ENCODE measurements around the gene BICRA. TPM values are rescaled to one million over a fixed set of nuclear protein-coding genes. Genes with fewer than 3 reads are reported as not detected.

The BICRA gene
- total and polyA plus RNA-seq, 3 donors from 2014 or later: 9.2 to 19.2 (median 13.5) TPM

GRCh38 chr19:47651132-47651531, 42.2 kb downstream of the BICRA start:
- no peaks in the 10 kb centered on the region for H3K4me1 ChIP-seq
- no peak overlapping the region for H3K4me3 ChIP-seq
- 94 to 97% methylated on average over 12 of the region's 12 CpGs for WGBS, 2 donors
- H3K36me3 ChIP-seq (ENCODE audit: low read depth, missing control alignments): no peaks in the 10 kb centered on the region
- TF ChIP-seq POLR2A (IDR thresholded peaks at IDR 0.05): no peak
- H3K9me3 ChIP-seq: no peaks in the 10 kb centered on the region
- no peaks in the 10 kb centered on the region for H3K27me3 ChIP-seq
- no peak overlapping the region for H3K27ac ChIP-seq
- DNase-seq: no peak
- intact Hi-C loops (cut with DNase I; ENCODE audit: low total_unique reads): no loop called here

GRCh38 chr19:47651691-47652090, 42.8 kb downstream of the BICRA start:
- TF ChIP-seq, protein P1, sequence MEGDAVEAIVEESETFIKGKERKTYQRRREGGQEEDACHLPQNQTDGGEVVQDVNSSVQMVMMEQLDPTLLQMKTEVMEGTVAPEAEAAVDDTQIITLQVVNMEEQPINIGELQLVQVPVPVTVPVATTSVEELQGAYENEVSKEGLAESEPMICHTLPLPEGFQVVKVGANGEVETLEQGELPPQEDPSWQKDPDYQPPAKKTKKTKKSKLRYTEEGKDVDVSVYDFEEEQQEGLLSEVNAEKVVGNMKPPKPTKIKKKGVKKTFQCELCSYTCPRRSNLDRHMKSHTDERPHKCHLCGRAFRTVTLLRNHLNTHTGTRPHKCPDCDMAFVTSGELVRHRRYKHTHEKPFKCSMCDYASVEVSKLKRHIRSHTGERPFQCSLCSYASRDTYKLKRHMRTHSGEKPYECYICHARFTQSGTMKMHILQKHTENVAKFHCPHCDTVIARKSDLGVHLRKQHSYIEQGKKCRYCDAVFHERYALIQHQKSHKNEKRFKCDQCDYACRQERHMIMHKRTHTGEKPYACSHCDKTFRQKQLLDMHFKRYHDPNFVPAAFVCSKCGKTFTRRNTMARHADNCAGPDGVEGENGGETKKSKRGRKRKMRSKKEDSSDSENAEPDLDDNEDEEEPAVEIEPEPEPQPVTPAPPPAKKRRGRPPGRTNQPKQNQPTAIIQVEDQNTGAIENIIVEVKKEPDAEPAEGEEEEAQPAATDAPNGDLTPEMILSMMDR (IDR thresholded peaks at IDR 0.05): no peak
- TF ChIP-seq POLR2A (IDR thresholded peaks at IDR 0.05): no peak
- intact Hi-C loops (cut with DNase I; ENCODE audit: low total_unique reads): no loop called here
- WGBS, 2 donors: 86 to 89% methylated on average over 9 of the region's 9 CpGs
- no peaks in the 10 kb centered on the region for H3K36me3 ChIP-seq (ENCODE audit: low read depth, missing control alignments)
- H3K4me1 ChIP-seq: no peaks in the 10 kb centered on the region
- no peaks in the 10 kb centered on the region for H3K9me3 ChIP-seq
- no peak overlapping the region for H3K4me3 ChIP-seq
- H3K27ac ChIP-seq: no peak overlapping the region
- H3K27me3 ChIP-seq: no peaks in the 10 kb centered on the region
- no peak for DNase-seq

GRCh38 chr19:47652285-47652684, 43.4 kb downstream of the BICRA start:
- no peaks in the 10 kb centered on the region for H3K36me3 ChIP-seq (ENCODE audit: low read depth, missing control alignments)
- no peaks in the 10 kb centered on the region for H3K9me3 ChIP-seq
- no peaks in the 10 kb centered on the region for H3K4me1 ChIP-seq
- no peak overlapping the region for H3K27ac ChIP-seq
- DNase-seq: no peak
- TF ChIP-seq POLR2A (IDR thresholded peaks at IDR 0.05): no peak
- TF ChIP-seq, protein P1 (IDR thresholded peaks at IDR 0.05): no peak
- no peak overlapping the region for H3K4me3 ChIP-seq
- intact Hi-C loops (cut with DNase I; ENCODE audit: low total_unique reads): no loop called here
- 73 to 80% methylated on average over 3 of the region's 3 CpGs for WGBS, 2 donors
- H3K27me3 ChIP-seq: no peaks in the 10 kb centered on the region

DNA sequence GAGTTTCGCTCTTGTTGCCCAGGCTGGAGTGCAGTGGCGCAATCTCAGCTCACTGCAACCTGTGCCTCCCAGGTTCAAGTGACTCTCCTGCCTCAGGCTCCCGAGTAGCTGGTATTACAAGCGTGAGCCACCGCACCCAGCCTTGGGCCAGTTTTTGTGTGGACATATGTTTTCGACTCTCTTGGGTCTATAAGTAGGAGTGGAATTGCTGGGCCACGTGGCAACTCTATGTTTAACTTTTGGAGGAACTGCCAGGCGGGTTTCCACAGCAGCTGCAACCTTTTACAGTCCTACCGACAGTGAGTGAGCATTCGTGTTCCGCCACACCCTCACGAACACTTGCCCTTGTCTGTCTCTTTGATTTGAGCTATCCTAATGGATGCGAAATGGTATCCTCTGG, 44.9 kb downstream of the BICRA start:
- TF ChIP-seq, protein P1 (IDR thresholded peaks at IDR 0.05): no peak
- no peak for TF ChIP-seq POLR2A (IDR thresholded peaks at IDR 0.05)
- no peak for DNase-seq
- intact Hi-C loops (cut with DNase I; ENCODE audit: low total_unique reads): no loop called here
- Histone ChIP-seq H3K4me3 (no peak overlapping the region), H3K36me3 (ENCODE audit: low read depth, missing control alignments) (no peaks in the 10 kb centered on the region), H3K4me1 (no peaks in the 10 kb centered on the region), H3K27me3 (no peaks in the 10 kb centered on the region), H3K27ac (no peak overlapping the region), H3K9me3 (no peaks in the 10 kb centered on the region)
- WGBS, 2 donors: 97% methylated on average over 13 of the region's 13 CpGs

- no peaks in the 10 kb centered on the region for H3K27me3 ChIP-seq
- TF ChIP-seq, protein P1 (IDR thresholded peaks at IDR 0.05): no peak
- TF ChIP-seq POLR2A (IDR thresholded peaks at IDR 0.05): no peak
- intact Hi-C loops (cut with DNase I; ENCODE audit: low total_unique reads): no loop called here
- no peak overlapping the region for H3K4me3 ChIP-seq
- WGBS, 2 donors: 77 to 85% methylated on average over 3 of the region's 3 CpGs
- H3K4me1 ChIP-seq: no peaks in the 10 kb centered on the region
- no peak for DNase-seq
- H3K27ac ChIP-seq: no peak overlapping the region
- H3K36me3 ChIP-seq (ENCODE audit: low read depth, missing control alignments): no peaks in the 10 kb centered on the region
- H3K9me3 ChIP-seq: no peaks in the 10 kb centered on the region
These were observed 48.8 kb downstream of the BICRA start for GRCh38 chr19:47657719-47658118.

All from testis (tissue), 3 donors.